Spinal cord (tissue), 10 donors: ENCODE results near the gene NKD1. TPM values are rescaled to one million over a fixed set of nuclear protein-coding genes. Genes with fewer than 3 reads are reported as not detected.

Experiments used
- DNase-seq, 6 donors: peaks; one replicate each; pipeline versions ENCODE4 v3.0.0 to v3.0.0-alpha.2; 2013 to 2015; ENCODE audit warnings: low spot score in 6 of 6, low read depth in 4 of 6
- H3K27ac ChIP-seq: one replicate; pipeline ENCODE4 v1.5.1; 2013; ENCODE audit warnings: low read depth, low read length, control low read depth
- H3K27me3 ChIP-seq: one replicate; pipeline ENCODE4 v1.6.1; 2013; ENCODE audit warnings: low read length; ENCODE audit not compliant: control insufficient read depth, insufficient read depth
- H3K36me3 ChIP-seq: one replicate; pipeline ENCODE4 v1.6.1; 2013; ENCODE audit warnings: low read length; ENCODE audit not compliant: control insufficient read depth, insufficient read depth
- H3K4me1 ChIP-seq: one replicate; pipeline ENCODE4 v1.6.1; 2013; ENCODE audit warnings: low read length; ENCODE audit not compliant: control insufficient read depth, insufficient read depth
- H3K4me3 ChIP-seq: one replicate; pipeline ENCODE4 v1.5.1; 2013; ENCODE audit warnings: low read depth, low read length, control low read depth
- H3K9me3 ChIP-seq: one replicate; pipeline ENCODE4 v1.6.1; 2013; ENCODE audit warnings: low read length; ENCODE audit not compliant: control insufficient read depth, insufficient read depth
- WGBS: methylation state at CpG from one replicate; pipeline ENCODE4 v1.1.5; 2013; ENCODE audit warnings: missing lambda C conversion rate; ENCODE audit not compliant: insufficient coverage; 5-methylcytosine and 5-hydroxymethylcytosine counted together
- polyA plus RNA-seq, 2 donors: library from polyadenylated mRNA; unstranded; fragments of 120-200 nt; gene quantifications; one replicate each; pipeline ENCODE4 v1.2.1, GENCODE V29; 2013; ENCODE audit not compliant: insufficient read length in 2 of 2
- total RNA-seq, 2 donors: library from RNA; depleted of rRNA in 1 of 2; stranded (reverse); fragments of 120-200 nt in 1 of 2; fragments of >200 nt in 1 of 2; gene quantifications; one replicate each; pipeline versions ENCODE4 v1.2.3 to v1.2.4, GENCODE V29; 2013 to 2014
- donor health status: healthy.

NKD1 gene
- total and polyA plus RNA-seq, 4 donors, result 6.7 to 33.8 (median 25.7) TPM

GRCh38 chr16:50505115-50505514 is 43.1 kb upstream of the NKD1 start:
- 93% methylated on average over 2 of the region's 5 CpGs for WGBS
- no peak for DNase-seq
- H3K4me3 ChIP-seq, result no peak overlapping the region

GRCh38 chr16:50505714-50506542 is 42.3 kb upstream of the NKD1 start:
- Histone ChIP-seq H3K9me3 (peaks cover 1% of the 10 kb centered on the region), H3K36me3 (no peaks in the 10 kb centered on the region), H3K4me3 (no peak overlapping the region), H3K4me1 (peaks cover 17% of the 10 kb centered on the region), H3K27me3 (no peaks in the 10 kb centered on the region), H3K27ac (no peak overlapping the region)
- WGBS, result 76% methylated on average over 12 of the region's 13 CpGs
- DNase-seq, result peak in 2 of 6 donors; percentile 11 to 28

More at GRCh38 chr16:50505115-50505514, 43.1 kb upstream of the NKD1 start:
- Histone ChIP-seq H3K9me3 (peaks cover 1% of the 10 kb centered on the region), H3K27me3 (no peaks in the 10 kb centered on the region), H3K4me1 (peaks cover 17% of the 10 kb centered on the region), H3K27ac (no peak overlapping the region), H3K36me3 (no peaks in the 10 kb centered on the region)

- DNase-seq, result no peak
- peaks cover 1% of the 10 kb centered on the region for H3K9me3 ChIP-seq
- no peak overlapping the region for H3K4me3 ChIP-seq
- H3K27me3 ChIP-seq, result no peaks in the 10 kb centered on the region
- no peaks in the 10 kb centered on the region for H3K36me3 ChIP-seq
- peaks cover 17% of the 10 kb centered on the region for H3K4me1 ChIP-seq
- H3K27ac ChIP-seq, result no peak overlapping the region
- 98% methylated on average over 4 of the region's 4 CpGs for WGBS
These were observed 41.7 kb upstream of the NKD1 start for GRCh38 chr16:50506543-50506937.

GRCh38 chr16:50507397-50507796 is 40.8 kb upstream of the NKD1 start:
- Histone ChIP-seq H3K27ac (no peak overlapping the region), H3K9me3 (no peaks in the 10 kb centered on the region), H3K27me3 (no peaks in the 10 kb centered on the region), H3K4me3 (no peak overlapping the region), H3K4me1 (peaks cover 16% of the 10 kb centered on the region), H3K36me3 (no peaks in the 10 kb centered on the region)
- WGBS, result 100% methylated on average over 2 of the region's 3 CpGs
- no peak for DNase-seq

GRCh38 chr16:50509521-50510341 is 38.5 kb upstream of the NKD1 start:
- DNase-seq, result peak in 1 of 6 donors; percentile 23
- H3K4me3 ChIP-seq, result no peak overlapping the region
- 76% methylated on average over 8 of the region's 10 CpGs for WGBS
- H3K27me3 ChIP-seq, result no peaks in the 10 kb centered on the region
- no peaks in the 10 kb centered on the region for H3K36me3 ChIP-seq
- no peak overlapping the region for H3K27ac ChIP-seq
- peaks cover 5% of the 10 kb centered on the region for H3K9me3 ChIP-seq
- peaks cover 6% of the 10 kb centered on the region for H3K4me1 ChIP-seq

GRCh38 chr16:50515218-50515617 is 33.0 kb upstream of the NKD1 start:
- no peaks in the 10 kb centered on the region for H3K4me1 ChIP-seq
- H3K27me3 ChIP-seq, result no peaks in the 10 kb centered on the region
- no CpG with 5 or more reads among the region's 1 CpG for WGBS
- H3K4me3 ChIP-seq, result no peak overlapping the region
- no peak for DNase-seq
- no peak overlapping the region for H3K27ac ChIP-seq
- H3K9me3 ChIP-seq, result peaks cover 13% of the 10 kb centered on the region
- no peaks in the 10 kb centered on the region for H3K36me3 ChIP-seq

- peaks cover 13% of the 10 kb centered on the region for H3K9me3 ChIP-seq
- no peak overlapping the region for H3K27ac ChIP-seq
- peaks cover 6% of the 10 kb centered on the region for H3K4me1 ChIP-seq
- DNase-seq, result no peak
- H3K4me3 ChIP-seq, result no peak overlapping the region
- no peaks in the 10 kb centered on the region for H3K36me3 ChIP-seq
- no peaks in the 10 kb centered on the region for H3K27me3 ChIP-seq
These were observed 31.8 kb upstream of the NKD1 start for GRCh38 chr16:50516401-50516800.

- H3K36me3 ChIP-seq, result no peaks in the 10 kb centered on the region
- WGBS, result no CpG with 5 or more reads among the region's 1 CpG
- peaks cover 6% of the 10 kb centered on the region for H3K4me1 ChIP-seq
These were observed 31.3 kb upstream of the NKD1 start for GRCh38 chr16:50516890-50517289.

GRCh38 chr16:50517450-50518252 is 30.5 kb upstream of the NKD1 start:
- Histone ChIP-seq H3K4me1 (peaks cover 6% of the 10 kb centered on the region), H3K36me3 (no peaks in the 10 kb centered on the region), H3K27ac (no peak overlapping the region), H3K9me3 (peaks cover 13% of the 10 kb centered on the region), H3K4me3 (no peak overlapping the region), H3K27me3 (no peaks in the 10 kb centered on the region)
- 94% methylated on average over 2 of the region's 2 CpGs for WGBS
- DNase-seq, result no peak

More at GRCh38 chr16:50516890-50517289, 31.3 kb upstream of the NKD1 start:
- no peak overlapping the region for H3K4me3 ChIP-seq
- peaks cover 13% of the 10 kb centered on the region for H3K9me3 ChIP-seq
- no peak overlapping the region for H3K27ac ChIP-seq
- no peak for DNase-seq
- no peaks in the 10 kb centered on the region for H3K27me3 ChIP-seq
